OCI-LY7 (cell line): ENCODE measurements around the gene NID2.

Source experiments
- EZH2phosphoT487 ChIP-seq: fragments of 200-600 bp; sonication (generic); IDR thresholded peaks from 2 replicates; pipeline ENCODE4 v1.6.1; 2018; ENCODE audit warnings: low read depth, borderline replicate concordance, mild to moderate bottlenecking, mixed run types, antibody characterized with exemption, low read length, moderate library complexity, mixed read lengths
- TF ChIP-seq, protein P1 (sequence below): fragments of 200-600 bp; sonication (generic); conservative IDR thresholded peaks from 2 replicates; pipeline ENCODE4 v1.5.1; 2014; ENCODE audit warnings: mild to moderate bottlenecking, antibody characterized with exemption, low read length, moderate library complexity, mixed read lengths

DNA sequence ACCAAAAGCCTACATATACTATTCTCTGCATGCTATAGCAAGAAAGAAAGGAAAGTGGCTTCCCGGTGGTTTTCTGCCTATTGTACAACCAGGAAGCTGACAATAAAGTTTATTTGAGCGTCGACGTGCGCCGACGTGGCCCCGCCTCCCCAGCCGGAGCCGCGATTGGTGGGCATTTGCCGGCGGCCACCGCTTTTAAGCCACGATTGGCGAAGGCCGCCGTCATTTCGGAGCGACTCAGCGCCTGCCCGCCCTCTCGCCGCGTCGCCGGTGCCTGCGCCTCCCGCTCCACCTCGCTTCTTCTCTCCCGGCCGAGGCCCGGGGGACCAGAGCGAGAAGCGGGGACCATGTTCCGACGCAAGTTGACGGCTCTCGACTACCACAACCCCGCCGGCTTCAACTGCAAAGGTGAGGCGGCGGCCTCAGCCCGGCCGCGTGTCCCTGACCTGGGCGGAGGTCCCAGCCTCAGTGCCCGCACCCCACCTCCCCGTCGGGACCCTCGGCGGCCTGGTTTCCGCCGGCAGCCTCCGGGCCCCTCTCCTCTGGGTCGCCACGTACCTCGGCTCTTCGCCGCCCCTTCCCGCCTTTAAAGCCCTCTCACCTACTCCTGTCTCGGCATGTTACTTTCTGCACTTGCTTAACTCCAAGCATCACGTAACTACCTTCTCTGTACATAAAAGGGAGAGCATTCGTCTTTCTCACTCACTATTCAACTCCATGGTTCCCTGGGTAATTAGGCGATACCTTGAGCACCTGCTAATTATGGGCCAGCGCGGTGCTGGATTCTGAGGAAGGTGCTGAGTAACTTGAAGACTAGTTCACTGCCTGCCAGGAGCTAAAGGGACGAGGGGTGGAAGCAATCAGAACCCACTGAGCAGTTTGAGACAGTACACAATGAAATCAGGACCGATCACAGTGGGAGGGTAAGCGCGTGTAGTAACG, 79.3 kb downstream of the NID2 start, which contains the start of gene RTRAF:
- TF ChIP-seq, protein P1, sequence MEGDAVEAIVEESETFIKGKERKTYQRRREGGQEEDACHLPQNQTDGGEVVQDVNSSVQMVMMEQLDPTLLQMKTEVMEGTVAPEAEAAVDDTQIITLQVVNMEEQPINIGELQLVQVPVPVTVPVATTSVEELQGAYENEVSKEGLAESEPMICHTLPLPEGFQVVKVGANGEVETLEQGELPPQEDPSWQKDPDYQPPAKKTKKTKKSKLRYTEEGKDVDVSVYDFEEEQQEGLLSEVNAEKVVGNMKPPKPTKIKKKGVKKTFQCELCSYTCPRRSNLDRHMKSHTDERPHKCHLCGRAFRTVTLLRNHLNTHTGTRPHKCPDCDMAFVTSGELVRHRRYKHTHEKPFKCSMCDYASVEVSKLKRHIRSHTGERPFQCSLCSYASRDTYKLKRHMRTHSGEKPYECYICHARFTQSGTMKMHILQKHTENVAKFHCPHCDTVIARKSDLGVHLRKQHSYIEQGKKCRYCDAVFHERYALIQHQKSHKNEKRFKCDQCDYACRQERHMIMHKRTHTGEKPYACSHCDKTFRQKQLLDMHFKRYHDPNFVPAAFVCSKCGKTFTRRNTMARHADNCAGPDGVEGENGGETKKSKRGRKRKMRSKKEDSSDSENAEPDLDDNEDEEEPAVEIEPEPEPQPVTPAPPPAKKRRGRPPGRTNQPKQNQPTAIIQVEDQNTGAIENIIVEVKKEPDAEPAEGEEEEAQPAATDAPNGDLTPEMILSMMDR, result no peak
- no peak for TF ChIP-seq EZH2phosphoT487
